ENCODE measurements around the gene PRKG1.

DNA sequence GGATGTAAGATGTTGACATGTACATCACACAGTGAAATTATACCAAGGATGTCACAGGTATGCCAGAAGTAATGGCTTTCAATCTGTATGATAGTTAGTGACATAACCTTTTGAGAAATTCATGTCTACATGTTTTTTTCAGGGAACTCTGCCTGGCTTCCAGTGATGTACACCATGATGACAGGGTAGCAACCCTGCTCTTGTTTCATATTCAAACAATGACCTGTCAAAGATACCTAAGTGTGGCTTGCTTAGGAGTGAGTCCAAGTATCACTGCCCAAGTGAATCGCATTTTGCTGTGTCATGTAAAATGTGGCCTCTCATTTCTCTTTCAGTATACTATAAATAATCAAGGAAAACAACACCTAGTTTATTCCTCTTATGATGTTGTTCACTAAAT is 1033.9 kb downstream of the PRKG1 start:
- no peak for TF ChIP-seq TAF1 (IDR thresholded peaks at IDR 0.05; ENCODE audit: low read depth)
- TF ChIP-seq EP300 (IDR thresholded peaks at IDR 0.05; ENCODE audit: borderline replicate concordance) = no peak
- TF ChIP-seq TCF12 (IDR thresholded peaks at IDR 0.05; ENCODE audit: low read depth) = no peak
- TF ChIP-seq NFIC (IDR thresholded peaks at IDR 0.05) = no peak
- TF ChIP-seq, protein P1, sequence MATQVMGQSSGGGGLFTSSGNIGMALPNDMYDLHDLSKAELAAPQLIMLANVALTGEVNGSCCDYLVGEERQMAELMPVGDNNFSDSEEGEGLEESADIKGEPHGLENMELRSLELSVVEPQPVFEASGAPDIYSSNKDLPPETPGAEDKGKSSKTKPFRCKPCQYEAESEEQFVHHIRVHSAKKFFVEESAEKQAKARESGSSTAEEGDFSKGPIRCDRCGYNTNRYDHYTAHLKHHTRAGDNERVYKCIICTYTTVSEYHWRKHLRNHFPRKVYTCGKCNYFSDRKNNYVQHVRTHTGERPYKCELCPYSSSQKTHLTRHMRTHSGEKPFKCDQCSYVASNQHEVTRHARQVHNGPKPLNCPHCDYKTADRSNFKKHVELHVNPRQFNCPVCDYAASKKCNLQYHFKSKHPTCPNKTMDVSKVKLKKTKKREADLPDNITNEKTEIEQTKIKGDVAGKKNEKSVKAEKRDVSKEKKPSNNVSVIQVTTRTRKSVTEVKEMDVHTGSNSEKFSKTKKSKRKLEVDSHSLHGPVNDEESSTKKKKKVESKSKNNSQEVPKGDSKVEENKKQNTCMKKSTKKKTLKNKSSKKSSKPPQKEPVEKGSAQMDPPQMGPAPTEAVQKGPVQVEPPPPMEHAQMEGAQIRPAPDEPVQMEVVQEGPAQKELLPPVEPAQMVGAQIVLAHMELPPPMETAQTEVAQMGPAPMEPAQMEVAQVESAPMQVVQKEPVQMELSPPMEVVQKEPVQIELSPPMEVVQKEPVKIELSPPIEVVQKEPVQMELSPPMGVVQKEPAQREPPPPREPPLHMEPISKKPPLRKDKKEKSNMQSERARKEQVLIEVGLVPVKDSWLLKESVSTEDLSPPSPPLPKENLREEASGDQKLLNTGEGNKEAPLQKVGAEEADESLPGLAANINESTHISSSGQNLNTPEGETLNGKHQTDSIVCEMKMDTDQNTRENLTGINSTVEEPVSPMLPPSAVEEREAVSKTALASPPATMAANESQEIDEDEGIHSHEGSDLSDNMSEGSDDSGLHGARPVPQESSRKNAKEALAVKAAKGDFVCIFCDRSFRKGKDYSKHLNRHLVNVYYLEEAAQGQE (IDR thresholded peaks at IDR 0.05; ENCODE audit: low read depth) = no peak

Measured in Ishikawa (cell line).